Retinal pigment epithelial cell (primary cell): ENCODE measurements around the gene KANSL3.

Experiments used
- DNase-seq: peaks from one replicate; pipeline ENCODE4 v3.0.0-alpha.2; 2010; ENCODE audit warnings: low read depth
- H3K4me3 ChIP-seq: 2 replicates; pipeline ENCODE4 v1.5.1; 2011; ENCODE audit warnings: mild to moderate bottlenecking, low read length, control low read depth, moderate library complexity
- TF ChIP-seq, protein P1 (sequence below): conservative IDR thresholded peaks from 2 replicates; pipeline ENCODE4 v1.5.1; 2011; ENCODE audit warnings: low read depth, low read length, control low read depth, inconsistent platforms

KANSL3 gene

DNA sequence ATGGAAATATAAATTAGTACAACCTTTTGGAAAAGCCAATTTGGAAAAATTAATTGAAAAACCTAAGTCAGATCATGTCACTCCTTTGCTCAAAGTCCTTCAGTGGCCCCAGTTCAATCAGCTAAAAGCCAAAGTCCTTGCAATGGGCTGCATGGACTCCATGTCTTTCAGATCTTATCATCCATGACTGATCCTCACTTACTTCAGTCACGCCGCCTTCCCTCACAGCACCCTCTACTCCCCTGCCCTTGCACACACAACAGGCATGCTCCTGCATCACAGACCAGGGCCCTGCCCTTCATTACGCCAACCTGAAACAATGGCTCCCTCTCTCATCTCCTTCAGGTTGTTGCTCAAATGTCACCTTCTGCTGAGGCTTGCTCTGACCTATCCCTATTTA, 15.6 kb downstream of the KANSL3 start:
- no peak for DNase-seq
- no peak overlapping the region for H3K4me3 ChIP-seq
- TF ChIP-seq, protein P1, sequence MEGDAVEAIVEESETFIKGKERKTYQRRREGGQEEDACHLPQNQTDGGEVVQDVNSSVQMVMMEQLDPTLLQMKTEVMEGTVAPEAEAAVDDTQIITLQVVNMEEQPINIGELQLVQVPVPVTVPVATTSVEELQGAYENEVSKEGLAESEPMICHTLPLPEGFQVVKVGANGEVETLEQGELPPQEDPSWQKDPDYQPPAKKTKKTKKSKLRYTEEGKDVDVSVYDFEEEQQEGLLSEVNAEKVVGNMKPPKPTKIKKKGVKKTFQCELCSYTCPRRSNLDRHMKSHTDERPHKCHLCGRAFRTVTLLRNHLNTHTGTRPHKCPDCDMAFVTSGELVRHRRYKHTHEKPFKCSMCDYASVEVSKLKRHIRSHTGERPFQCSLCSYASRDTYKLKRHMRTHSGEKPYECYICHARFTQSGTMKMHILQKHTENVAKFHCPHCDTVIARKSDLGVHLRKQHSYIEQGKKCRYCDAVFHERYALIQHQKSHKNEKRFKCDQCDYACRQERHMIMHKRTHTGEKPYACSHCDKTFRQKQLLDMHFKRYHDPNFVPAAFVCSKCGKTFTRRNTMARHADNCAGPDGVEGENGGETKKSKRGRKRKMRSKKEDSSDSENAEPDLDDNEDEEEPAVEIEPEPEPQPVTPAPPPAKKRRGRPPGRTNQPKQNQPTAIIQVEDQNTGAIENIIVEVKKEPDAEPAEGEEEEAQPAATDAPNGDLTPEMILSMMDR: no peak

DNA sequence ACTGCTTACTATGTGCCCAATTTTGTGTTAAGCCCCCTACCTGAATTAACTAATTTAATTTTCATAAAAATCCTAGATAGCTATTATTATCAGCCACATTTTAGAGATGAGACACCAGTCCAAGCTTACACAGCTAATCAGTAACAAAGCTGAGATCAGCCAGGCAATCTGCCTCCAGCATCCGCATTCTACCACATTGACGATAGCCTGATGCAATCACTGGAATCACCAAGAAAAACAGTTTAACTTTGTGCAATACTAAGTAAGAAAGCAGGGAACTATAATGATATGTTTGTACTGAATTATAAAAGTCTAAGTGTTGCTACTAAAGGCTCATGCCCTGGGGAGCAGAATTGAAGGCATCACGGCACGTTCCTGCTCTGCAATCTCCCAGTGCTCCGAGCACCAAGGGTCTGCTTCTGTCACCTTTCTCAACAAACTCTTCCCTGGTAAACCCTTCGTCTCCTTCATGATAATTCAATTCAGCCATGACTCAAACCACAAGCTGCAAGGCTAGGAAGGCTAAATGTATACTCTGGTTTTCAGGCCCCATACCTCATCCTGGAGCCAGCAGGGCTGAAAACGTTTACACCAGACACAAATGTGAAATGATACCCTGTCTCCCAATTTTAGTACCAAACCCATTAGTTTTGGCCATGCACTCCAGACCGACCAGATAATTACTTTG, 19.4 kb downstream of the KANSL3 start:
- no peak for DNase-seq
- H3K4me3 ChIP-seq: no peak overlapping the region
- TF ChIP-seq, protein P1: no peak

DNA sequence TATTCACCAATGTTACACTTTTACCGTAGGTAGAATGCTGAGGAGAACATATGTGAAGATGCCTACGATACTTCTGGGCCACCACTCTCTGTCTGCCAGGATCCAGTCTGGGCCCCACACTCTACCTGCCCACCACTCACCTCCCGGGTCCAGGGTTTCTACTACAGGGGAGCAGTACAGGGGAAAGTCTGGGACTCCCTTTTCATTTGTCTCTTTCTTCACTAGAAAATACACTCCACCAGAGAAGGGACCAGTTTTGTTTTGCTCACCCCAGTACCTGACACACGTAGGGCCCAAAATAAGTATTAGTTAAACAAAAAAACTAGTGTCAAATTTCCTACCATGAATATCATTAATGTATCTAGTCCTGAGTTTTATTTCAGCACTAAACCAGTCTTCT, 21.1 kb downstream of the KANSL3 start:
- no peak for DNase-seq
- no peak overlapping the region for H3K4me3 ChIP-seq
- TF ChIP-seq, protein P1: no peak

DNA sequence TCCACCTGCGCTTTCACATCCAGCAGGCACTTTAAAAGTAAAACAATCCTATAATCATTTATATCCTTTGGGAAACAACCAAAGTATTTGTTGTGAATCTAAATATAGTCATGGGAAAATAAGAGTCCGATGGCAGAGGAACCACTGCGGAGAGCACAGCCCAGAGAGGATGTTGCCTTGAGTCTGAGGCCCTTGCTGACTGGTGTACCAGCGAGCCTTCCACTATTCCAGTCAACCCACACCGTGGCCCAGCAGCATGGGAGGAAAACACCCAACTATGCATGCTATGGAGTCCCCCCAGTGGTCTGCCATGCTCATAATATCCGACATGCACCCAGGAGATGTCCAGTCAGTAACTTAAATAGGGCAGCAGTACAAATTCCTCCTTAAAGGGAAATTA, 21.6 kb downstream of the KANSL3 start:
- no peak for DNase-seq
- no peak overlapping the region for H3K4me3 ChIP-seq
- TF ChIP-seq, protein P1: no peak

DNA sequence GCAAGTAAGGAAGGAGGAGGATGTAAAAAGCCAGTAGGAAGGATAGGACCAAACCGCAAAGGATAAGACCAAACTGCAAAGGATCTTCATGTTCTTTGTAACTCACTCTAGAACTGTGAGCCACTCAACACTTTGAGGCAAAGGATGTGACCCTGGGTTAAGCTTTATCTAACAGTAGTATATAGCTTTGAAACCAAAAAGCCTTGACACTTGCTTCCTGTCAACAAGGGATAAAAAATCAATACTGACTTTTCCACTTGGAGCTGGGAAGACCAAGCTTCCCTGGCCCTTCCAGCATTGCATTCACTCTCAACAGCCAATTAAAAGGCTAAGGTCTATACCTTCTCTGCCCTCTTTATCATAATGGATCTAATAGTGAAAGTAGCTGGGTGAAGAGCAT, 22.0 kb downstream of the KANSL3 start:
- TF ChIP-seq, protein P1: no peak
- H3K4me3 ChIP-seq: no peak overlapping the region

DNA sequence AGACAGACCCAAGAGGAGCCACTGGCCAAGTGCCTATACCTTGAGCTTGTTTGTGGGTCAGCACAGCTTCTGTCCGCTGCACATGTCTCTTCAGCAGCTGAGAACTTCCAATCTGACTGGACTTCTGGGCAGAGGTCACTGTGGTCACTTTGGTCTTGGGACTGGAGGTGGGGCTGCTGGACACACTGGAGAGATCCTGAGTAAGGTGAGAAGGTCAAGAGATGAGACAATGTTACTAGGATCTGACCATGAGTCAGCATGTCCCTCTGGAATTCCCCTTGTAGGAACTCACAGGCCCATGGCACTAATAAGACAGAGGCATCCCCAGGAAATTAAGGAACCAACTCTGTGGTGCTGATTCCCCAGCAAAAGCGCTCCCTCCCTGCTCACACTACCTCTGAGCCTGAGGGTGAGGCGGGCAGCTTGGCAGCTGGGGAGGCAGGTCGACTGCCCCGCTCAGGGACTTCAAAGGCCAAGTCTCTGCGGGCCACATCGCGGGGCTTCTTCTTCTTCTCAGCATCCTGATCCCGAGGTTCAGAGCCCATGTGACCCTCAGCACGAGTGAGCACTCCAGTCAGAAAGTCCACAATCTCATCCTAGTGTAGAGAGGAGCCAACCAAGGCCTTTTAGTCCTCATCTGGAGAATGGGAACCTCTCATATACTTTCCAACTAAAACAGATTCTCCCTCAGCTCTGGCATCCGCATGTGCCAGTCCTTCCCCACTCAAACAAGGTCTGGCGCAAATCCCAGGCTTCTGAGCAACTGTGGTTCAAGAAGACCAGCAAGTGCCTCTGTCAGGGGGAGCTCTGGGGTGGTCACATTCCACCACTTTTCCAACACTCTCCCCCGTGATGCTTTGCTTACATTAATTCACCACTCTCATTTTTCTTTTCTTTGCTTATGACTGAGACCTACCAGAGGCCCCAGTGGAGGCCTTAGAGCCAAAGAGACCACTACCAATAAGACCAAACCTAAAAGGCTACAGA, 29.4 kb downstream of the KANSL3 start:
- no peak for DNase-seq
- TF ChIP-seq, protein P1: no peak
- H3K4me3 ChIP-seq: no peak overlapping the region

More for the DNA sequence above, 22.0 kb downstream of the KANSL3 start:
- no peak for DNase-seq
